Fibroblast of lung (primary cell): ENCODE measurements around the gene C1orf210. TPM values are rescaled to one million over a fixed set of nuclear protein-coding genes. Genes with fewer than 3 reads are reported as not detected.

Source experiments
- DNase-seq, 2 donors: peaks; one replicate each; pipeline versions ENCODE4 v3.0.0 to v3.0.0-alpha.2; 2010; ENCODE audit warnings: low read depth in 2 of 2
- H2AFZ ChIP-seq: 2 replicates; pipeline ENCODE4 v1.5.1; 2012; ENCODE audit warnings: low read length, control low read depth, inconsistent platforms
- H3K27ac ChIP-seq: 2 replicates; pipeline ENCODE4 v1.5.1; 2011; ENCODE audit warnings: low read length, control low read depth; ENCODE audit not compliant: insufficient read depth
- H3K27me3 ChIP-seq: 2 replicates; pipeline ENCODE4 v1.5.1; 2011; ENCODE audit warnings: mild to moderate bottlenecking, low read length; ENCODE audit not compliant: control insufficient read depth, insufficient read depth
- H3K36me3 ChIP-seq: 2 replicates; pipeline ENCODE4 v1.5.1; 2011; ENCODE audit warnings: low read length; ENCODE audit not compliant: control insufficient read depth, insufficient read depth
- H3K4me1 ChIP-seq: 2 replicates; pipeline ENCODE4 v1.5.1; 2011; ENCODE audit warnings: low read length; ENCODE audit not compliant: control insufficient read depth, insufficient read depth; ENCODE audit errors: extremely low read depth
- H3K4me2 ChIP-seq: 2 replicates; pipeline ENCODE4 v1.5.1; 2011; ENCODE audit warnings: low read length, control low read depth; ENCODE audit not compliant: insufficient read depth; ENCODE audit errors: extremely low read depth
- H3K4me3 ChIP-seq, 4 experiments: fragments of 200-600 bp in 1 of 4; sonication (generic) in 1 of 4; replicated peaks in 1 of 4; 2 replicates each; pipeline ENCODE4 v1.5.1; 2011 to 2016; ENCODE audit warnings: low read length in 4 of 4, low read depth in 3 of 4, mild to moderate bottlenecking in 3 of 4, control low read depth in 2 of 4, inconsistent platforms in 1 of 4, mixed read lengths in 1 of 4; ENCODE audit not compliant: insufficient read depth in 1 of 4; ENCODE audit errors: control extremely low read depth in 1 of 4
- H3K79me2 ChIP-seq: 2 replicates; pipeline ENCODE4 v1.5.1; 2012; ENCODE audit warnings: mild to moderate bottlenecking, low read length, inconsistent platforms; ENCODE audit not compliant: control insufficient read depth, insufficient read depth
- H3K9ac ChIP-seq: 2 replicates; pipeline ENCODE4 v1.5.1; 2011; ENCODE audit warnings: mild to moderate bottlenecking, low read length, control low read depth; ENCODE audit not compliant: insufficient read depth
- H3K9me3 ChIP-seq: 2 replicates; pipeline ENCODE4 v1.5.1; 2012; ENCODE audit warnings: low read depth, low read length; ENCODE audit not compliant: control insufficient read depth, insufficient read depth
- H4K20me1 ChIP-seq: 2 replicates; pipeline ENCODE4 v1.5.1; 2011; ENCODE audit warnings: low read length; ENCODE audit not compliant: control insufficient read depth, insufficient read depth; ENCODE audit errors: extremely low read depth
- EZH2 ChIP-seq: IDR thresholded peaks from 2 replicates; pipeline ENCODE4 v1.5.1; 2012; ENCODE audit warnings: low read length, control low read depth, mild to moderate bottlenecking; ENCODE audit errors: missing control alignments
- polyA plus RNA-seq, 2 donors: library from polyadenylated mRNA; depleted of rRNA in 1 of 2; stranded (reverse) in 1 of 2; unstranded in 1 of 2; fragments of >200 nt; gene quantifications; 2 replicates each; pipeline ENCODE4 v1.2.1, GENCODE V29; 2011 to 2012; ENCODE audit warnings: missing spikeins in 1 of 2
- total RNA-seq: library from RNA; depleted of rRNA; stranded (reverse); fragments of >200 nt; gene quantifications from 2 replicates; pipeline ENCODE4 v1.2.1, GENCODE V29; 2014
- TF ChIP-seq, protein P1 (sequence below), 2 donors: IDR thresholded peaks in 1 of 2; conservative IDR thresholded peaks in 1 of 2; 1 replicate in 1 of 2; 2 replicates in 1 of 2; pipeline ENCODE4 v1.5.1; 2011 to 2012; ENCODE audit warnings: low read length in 2 of 2, control low read depth in 1 of 2, inconsistent platforms in 1 of 2, low read depth in 1 of 2, mild to moderate bottlenecking in 1 of 2

C1orf210 gene
- total and polyA plus RNA-seq, 2 donors (not counting 1 experiment from before 2014, with no cell fraction given), result not detected

DNA sequence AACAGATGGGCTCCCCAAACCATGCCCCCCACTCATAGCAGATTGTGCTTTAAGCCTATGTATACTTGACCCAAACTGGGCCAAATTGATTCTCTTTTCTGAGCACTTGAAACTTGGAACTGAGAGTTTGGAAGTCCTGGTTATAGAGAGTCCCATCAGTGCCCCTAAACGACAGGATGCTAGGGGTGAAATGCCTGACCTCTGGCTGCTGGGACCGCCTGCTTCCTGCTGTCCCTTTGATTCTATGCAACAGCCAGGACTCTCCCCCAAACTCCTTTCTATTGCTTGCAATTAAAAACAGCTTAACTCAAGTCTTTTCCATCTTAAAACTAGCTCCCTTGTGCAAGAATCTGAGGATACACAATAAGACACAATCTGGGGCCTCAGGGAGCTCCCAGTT lies 4.7 kb downstream of the C1orf210 start:
- Histone ChIP-seq H3K4me3 (no peak overlapping the region), H3K4me1 (no peaks in the 10 kb centered on the region), H3K36me3 (no peaks in the 10 kb centered on the region), H3K9me3 (no peaks in the 10 kb centered on the region), H3K79me2 (no peaks in the 10 kb centered on the region), H4K20me1 (no peaks in the 10 kb centered on the region), H3K9ac (no peak overlapping the region), H3K27ac (no peak overlapping the region), H3K27me3 (no peaks in the 10 kb centered on the region), H2AFZ (no peak overlapping the region), H3K4me2 (no peak overlapping the region)
- no peak for TF ChIP-seq EZH2
- DNase-seq, result no peak

- Histone ChIP-seq H3K79me2 (no peaks in the 10 kb centered on the region), H3K27me3 (no peaks in the 10 kb centered on the region), H3K36me3 (no peaks in the 10 kb centered on the region), H3K4me2 (no peak overlapping the region), H4K20me1 (no peaks in the 10 kb centered on the region), H3K4me3 (no peak overlapping the region), H3K27ac (no peak overlapping the region), H3K4me1 (no peaks in the 10 kb centered on the region), H3K9me3 (no peaks in the 10 kb centered on the region), H2AFZ (no peak overlapping the region), H3K9ac (no peak overlapping the region)
- TF ChIP-seq, protein P1, sequence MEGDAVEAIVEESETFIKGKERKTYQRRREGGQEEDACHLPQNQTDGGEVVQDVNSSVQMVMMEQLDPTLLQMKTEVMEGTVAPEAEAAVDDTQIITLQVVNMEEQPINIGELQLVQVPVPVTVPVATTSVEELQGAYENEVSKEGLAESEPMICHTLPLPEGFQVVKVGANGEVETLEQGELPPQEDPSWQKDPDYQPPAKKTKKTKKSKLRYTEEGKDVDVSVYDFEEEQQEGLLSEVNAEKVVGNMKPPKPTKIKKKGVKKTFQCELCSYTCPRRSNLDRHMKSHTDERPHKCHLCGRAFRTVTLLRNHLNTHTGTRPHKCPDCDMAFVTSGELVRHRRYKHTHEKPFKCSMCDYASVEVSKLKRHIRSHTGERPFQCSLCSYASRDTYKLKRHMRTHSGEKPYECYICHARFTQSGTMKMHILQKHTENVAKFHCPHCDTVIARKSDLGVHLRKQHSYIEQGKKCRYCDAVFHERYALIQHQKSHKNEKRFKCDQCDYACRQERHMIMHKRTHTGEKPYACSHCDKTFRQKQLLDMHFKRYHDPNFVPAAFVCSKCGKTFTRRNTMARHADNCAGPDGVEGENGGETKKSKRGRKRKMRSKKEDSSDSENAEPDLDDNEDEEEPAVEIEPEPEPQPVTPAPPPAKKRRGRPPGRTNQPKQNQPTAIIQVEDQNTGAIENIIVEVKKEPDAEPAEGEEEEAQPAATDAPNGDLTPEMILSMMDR (conservative IDR thresholded peaks at IDR 0.05 in 1 of 2, IDR thresholded peaks at IDR 0.05 in 1 of 2; ENCODE audit: low read depth in 1 of 2, low read length in 2 of 2), result no peak
- TF ChIP-seq EZH2, result no peak
- no peak for DNase-seq
Measured at GRCh38 chr1:43279666-43280065, 5.7 kb downstream of the C1orf210 start.

- H4K20me1 ChIP-seq, result no peaks in the 10 kb centered on the region
- H3K27ac ChIP-seq, result no peak overlapping the region
- no peak overlapping the region for H3K9ac ChIP-seq
- TF ChIP-seq EZH2, result no peak
- TF ChIP-seq, protein P1 (conservative IDR thresholded peaks at IDR 0.05 in 1 of 2, IDR thresholded peaks at IDR 0.05 in 1 of 2; ENCODE audit: low read depth in 1 of 2, low read length in 2 of 2), result no peak
- H3K36me3 ChIP-seq, result no peaks in the 10 kb centered on the region
- no peak overlapping the region for H3K4me2 ChIP-seq
- H3K4me1 ChIP-seq, result no peaks in the 10 kb centered on the region
- H3K4me3 ChIP-seq, result no peak overlapping the region
- H2AFZ ChIP-seq, result no peak overlapping the region
- no peaks in the 10 kb centered on the region for H3K9me3 ChIP-seq
- no peak for DNase-seq
- H3K79me2 ChIP-seq, result no peaks in the 10 kb centered on the region
- no peaks in the 10 kb centered on the region for H3K27me3 ChIP-seq
Measured at GRCh38 chr1:43279161-43279560, 6.2 kb downstream of the C1orf210 start.
